ENCODE measurements around the gene SYNGR2.

- no peak for TF ChIP-seq EZH2 (IDR thresholded peaks at IDR 0.05)
- TF ChIP-seq CTCF (IDR thresholded peaks at IDR 0.05 in 2 of 3, conservative IDR thresholded peaks at IDR 0.05 in 1 of 3; ENCODE audit: borderline replicate concordance in 1 of 3, insufficient read depth in 1 of 3, low read depth in 2 of 3, low read length in 2 of 3), result no peak
- no peak for TF ChIP-seq CEBPB (IDR thresholded peaks at IDR 0.05; ENCODE audit: low read depth)
- TF ChIP-seq POLR2AphosphoS5 (IDR thresholded peaks at IDR 0.05; ENCODE audit: low read depth, low read length), result no peak
- no peak for TF ChIP-seq TCF7L2 (IDR thresholded peaks at IDR 0.05; ENCODE audit: borderline replicate concordance, extremely low read depth, insufficient read depth, insufficient read length)
- TF ChIP-seq POLR2A (IDR thresholded peaks at IDR 0.05; ENCODE audit: borderline replicate concordance, extremely low read depth, insufficient read depth, insufficient read length), result no peak
- TF ChIP-seq YY1 (IDR thresholded peaks at IDR 0.05; ENCODE audit: extremely low read depth, insufficient replicate concordance, low read depth, low read length), result no peak
- TF ChIP-seq SRF (IDR thresholded peaks at IDR 0.05; ENCODE audit: low read depth), result no peak
- TF ChIP-seq EZH2phosphoT487 (IDR thresholded peaks at IDR 0.05; ENCODE audit: borderline replicate concordance), result no peak
- TF ChIP-seq SP1 (IDR thresholded peaks at IDR 0.05; ENCODE audit: low read depth), result no peak
- no peak for TF ChIP-seq FOSL1 (IDR thresholded peaks at IDR 0.05; ENCODE audit: low read depth)
- TF ChIP-seq RAD21 (IDR thresholded peaks at IDR 0.05; ENCODE audit: low read depth), result no peak
- no peak for TF ChIP-seq ZNF274 (IDR thresholded peaks at IDR 0.05; ENCODE audit: low read depth, low read length)
- no peak for TF ChIP-seq ATF3 (IDR thresholded peaks at IDR 0.05)
Measured at GRCh38 chr17:78211032-78211431, 42.7 kb downstream of the SYNGR2 start.
